ENCODE data around the gene ZNF638.
"Not testable (repeated sequence)": the region's sequence is repeated elsewhere in the genome, so short reads cannot be mapped to it uniquely, and the experiment has no call there.

Gene ZNF638

GRCh38 chr2:71395471-71395870 is 63.9 kb downstream of the ZNF638 start:
- Mint-ChIP-seq H3K27me3 (no peaks in the 10 kb centered on the region), H3K36me3 (ENCODE audit: low read depth) (peaks cover 80% of the 10 kb centered on the region), H3K27ac (no peak overlapping the region), H3K4me1 (ENCODE audit: low read depth) (no peaks in the 10 kb centered on the region), H3K9me3 (no peaks in the 10 kb centered on the region), H3K4me3 (no peak overlapping the region)

- Mint-ChIP-seq H3K27ac (no peak overlapping the region), H3K4me1 (ENCODE audit: low read depth) (no peaks in the 10 kb centered on the region), H3K36me3 (ENCODE audit: low read depth) (peaks cover 78% of the 10 kb centered on the region), H3K4me3 (no peak overlapping the region), H3K9me3 (no peaks in the 10 kb centered on the region), H3K27me3 (no peaks in the 10 kb centered on the region)
Measured at GRCh38 chr2:71402427-71402826, 70.8 kb downstream of the ZNF638 start.

- no peaks in the 10 kb centered on the region for H3K4me1 Mint-ChIP-seq (ENCODE audit: low read depth)
- H3K9me3 Mint-ChIP-seq = peaks cover 4% of the 10 kb centered on the region
- H3K4me3 Mint-ChIP-seq = no peak overlapping the region
- peaks cover 57% of the 10 kb centered on the region for H3K36me3 Mint-ChIP-seq (ENCODE audit: low read depth)
- no peaks in the 10 kb centered on the region for H3K27me3 Mint-ChIP-seq
- H3K27ac Mint-ChIP-seq = no peak overlapping the region
Measured at GRCh38 chr2:71409611-71410010, 78.0 kb downstream of the ZNF638 start.

GRCh38 chr2:71410696-71411095 is 79.1 kb downstream of the ZNF638 start:
- H3K9me3 Mint-ChIP-seq = peaks cover 4% of the 10 kb centered on the region
- H3K27me3 Mint-ChIP-seq = no peaks in the 10 kb centered on the region
- H3K4me3 Mint-ChIP-seq = no peak overlapping the region
- H3K36me3 Mint-ChIP-seq (ENCODE audit: low read depth) = peaks cover 46% of the 10 kb centered on the region
- no peaks in the 10 kb centered on the region for H3K4me1 Mint-ChIP-seq (ENCODE audit: low read depth)
- H3K27ac Mint-ChIP-seq = peak overlapping the region; percentile 3

GRCh38 chr2:71416866-71417265 is 85.3 kb downstream of the ZNF638 start:
- H3K4me3 Mint-ChIP-seq = peak overlapping the region; percentile 79
- H3K36me3 Mint-ChIP-seq (ENCODE audit: low read depth) = peaks cover 13% of the 10 kb centered on the region
- not testable (repeated sequence) for H3K27me3 Mint-ChIP-seq, H3K27ac Mint-ChIP-seq, H3K9me3 Mint-ChIP-seq
- H3K4me1 Mint-ChIP-seq (ENCODE audit: low read depth) = peaks cover 10% of the 10 kb centered on the region

GRCh38 chr2:71417300-71418202 is 86.0 kb downstream of the ZNF638 start:
- Mint-ChIP-seq H3K4me1 (ENCODE audit: low read depth) (peaks cover 10% of the 10 kb centered on the region), H3K4me3 (peak overlapping the region; percentile 79), H3K27me3 (no peaks in the 10 kb centered on the region), H3K9me3 (no peaks in the 10 kb centered on the region), H3K36me3 (ENCODE audit: low read depth) (peaks cover 15% of the 10 kb centered on the region), H3K27ac (peak overlapping the region; percentile 76)

GRCh38 chr2:71419145-71419544 is 87.6 kb downstream of the ZNF638 start:
- no peaks in the 10 kb centered on the region for H3K27me3 Mint-ChIP-seq
- no peak overlapping the region for H3K4me3 Mint-ChIP-seq
- peaks cover 31% of the 10 kb centered on the region for H3K36me3 Mint-ChIP-seq (ENCODE audit: low read depth)
- no peaks in the 10 kb centered on the region for H3K9me3 Mint-ChIP-seq
- peaks cover 10% of the 10 kb centered on the region for H3K4me1 Mint-ChIP-seq (ENCODE audit: low read depth)
- no peak overlapping the region for H3K27ac Mint-ChIP-seq

- Mint-ChIP-seq H3K36me3 (ENCODE audit: low read depth) (peaks cover 38% of the 10 kb centered on the region), H3K4me1 (ENCODE audit: low read depth) (peaks cover 10% of the 10 kb centered on the region), H3K4me3 (no peak overlapping the region), H3K27ac (no peak overlapping the region), H3K9me3 (no peaks in the 10 kb centered on the region), H3K27me3 (no peaks in the 10 kb centered on the region)
Measured at GRCh38 chr2:71419976-71420375, 88.4 kb downstream of the ZNF638 start.

- Mint-ChIP-seq H3K27ac (no peak overlapping the region), H3K36me3 (ENCODE audit: low read depth) (peaks cover 54% of the 10 kb centered on the region)
Measured at GRCh38 chr2:71422786-71423185, 91.2 kb downstream of the ZNF638 start.

GRCh38 chr2:71423817-71424420 is 92.3 kb downstream of the ZNF638 start:
- Mint-ChIP-seq H3K27me3 (no peaks in the 10 kb centered on the region), H3K4me1 (ENCODE audit: low read depth) (peaks cover 4% of the 10 kb centered on the region), H3K36me3 (ENCODE audit: low read depth) (peaks cover 56% of the 10 kb centered on the region), H3K9me3 (no peaks in the 10 kb centered on the region), H3K27ac (no peak overlapping the region), H3K4me3 (no peak overlapping the region)

More at GRCh38 chr2:71422786-71423185, 91.2 kb downstream of the ZNF638 start:
- H3K9me3 Mint-ChIP-seq = no peaks in the 10 kb centered on the region
- H3K27me3 Mint-ChIP-seq = no peaks in the 10 kb centered on the region
- no peak overlapping the region for H3K4me3 Mint-ChIP-seq
- peaks cover 4% of the 10 kb centered on the region for H3K4me1 Mint-ChIP-seq (ENCODE audit: low read depth)

- peaks cover 65% of the 10 kb centered on the region for H3K36me3 Mint-ChIP-seq (ENCODE audit: low read depth)
- no peaks in the 10 kb centered on the region for H3K27me3 Mint-ChIP-seq
- H3K9me3 Mint-ChIP-seq = no peaks in the 10 kb centered on the region
- H3K4me1 Mint-ChIP-seq (ENCODE audit: low read depth) = no peaks in the 10 kb centered on the region
- H3K27ac Mint-ChIP-seq = peak overlapping the region; percentile 1
- H3K4me3 Mint-ChIP-seq = no peak overlapping the region
Measured at GRCh38 chr2:71426721-71427120, 95.1 kb downstream of the ZNF638 start.

- H3K36me3 Mint-ChIP-seq (ENCODE audit: low read depth) = peaks cover 64% of the 10 kb centered on the region
- H3K4me3 Mint-ChIP-seq = no peak overlapping the region
- H3K27me3 Mint-ChIP-seq = no peaks in the 10 kb centered on the region
- H3K9me3 Mint-ChIP-seq = no peaks in the 10 kb centered on the region
- no peak overlapping the region for H3K27ac Mint-ChIP-seq
- H3K4me1 Mint-ChIP-seq (ENCODE audit: low read depth) = no peaks in the 10 kb centered on the region
Measured at GRCh38 chr2:71428472-71429383, 97.1 kb downstream of the ZNF638 start.

- H3K36me3 Mint-ChIP-seq (ENCODE audit: low read depth) = peaks cover 16% of the 10 kb centered on the region
- not testable (repeated sequence) for H3K4me1 Mint-ChIP-seq (ENCODE audit: low read depth); H3K27me3 Mint-ChIP-seq; H3K9me3 Mint-ChIP-seq; H3K27ac Mint-ChIP-seq; H3K4me3 Mint-ChIP-seq
Measured at GRCh38 chr2:71445142-71445541, 113.6 kb downstream of the ZNF638 start.

GRCh38 chr2:71446505-71446904 is 114.9 kb downstream of the ZNF638 start:
- peaks cover 6% of the 10 kb centered on the region for H3K36me3 Mint-ChIP-seq (ENCODE audit: low read depth)
- no peaks in the 10 kb centered on the region for H3K4me1 Mint-ChIP-seq (ENCODE audit: low read depth)
- H3K27me3 Mint-ChIP-seq = peaks cover 6% of the 10 kb centered on the region
- H3K4me3 Mint-ChIP-seq = no peak overlapping the region
- H3K9me3 Mint-ChIP-seq = no peaks in the 10 kb centered on the region
- no peak overlapping the region for H3K27ac Mint-ChIP-seq

GRCh38 chr2:71449343-71449742 is 117.8 kb downstream of the ZNF638 start:
- no peak overlapping the region for H3K27ac Mint-ChIP-seq
- H3K4me1 Mint-ChIP-seq (ENCODE audit: low read depth) = peaks cover 15% of the 10 kb centered on the region
- H3K36me3 Mint-ChIP-seq (ENCODE audit: low read depth) = no peaks in the 10 kb centered on the region
- no peaks in the 10 kb centered on the region for H3K9me3 Mint-ChIP-seq
- H3K27me3 Mint-ChIP-seq = peaks cover 25% of the 10 kb centered on the region
- H3K4me3 Mint-ChIP-seq = no peak overlapping the region

Measured in stimulated activated naive CD8-positive, alpha-beta T cell treated with anti-CD3 and anti-CD28 coated beads, Interleukin-15, Interleukin-2, amounts not matched to agents 100 ng/mL and 50 ng/mL, for 24 hours (primary cell).